ENCODE results near the gene NFIA. TPM values are rescaled to one million over a fixed set of nuclear protein-coding genes. Genes with fewer than 3 reads are reported as not detected.

The NFIA gene
- total RNA-seq, 2 donors from 2014 or later: 61.4 to 86.3 TPM

- H3K4me1 ChIP-seq (replicated peaks): no peaks in the 10 kb centered on the region
- WGBS: 86% methylated on average over 4 of the region's 4 CpGs
- H3K27me3 ChIP-seq (replicated peaks; ENCODE audit: insufficient read depth): no peaks in the 10 kb centered on the region
- DNase-seq (ENCODE audit: low spot score): no peak
- no peaks in the 10 kb centered on the region for H3K36me3 ChIP-seq
- no peak overlapping the region for H3K27ac ChIP-seq
- TF ChIP-seq, protein P1, sequence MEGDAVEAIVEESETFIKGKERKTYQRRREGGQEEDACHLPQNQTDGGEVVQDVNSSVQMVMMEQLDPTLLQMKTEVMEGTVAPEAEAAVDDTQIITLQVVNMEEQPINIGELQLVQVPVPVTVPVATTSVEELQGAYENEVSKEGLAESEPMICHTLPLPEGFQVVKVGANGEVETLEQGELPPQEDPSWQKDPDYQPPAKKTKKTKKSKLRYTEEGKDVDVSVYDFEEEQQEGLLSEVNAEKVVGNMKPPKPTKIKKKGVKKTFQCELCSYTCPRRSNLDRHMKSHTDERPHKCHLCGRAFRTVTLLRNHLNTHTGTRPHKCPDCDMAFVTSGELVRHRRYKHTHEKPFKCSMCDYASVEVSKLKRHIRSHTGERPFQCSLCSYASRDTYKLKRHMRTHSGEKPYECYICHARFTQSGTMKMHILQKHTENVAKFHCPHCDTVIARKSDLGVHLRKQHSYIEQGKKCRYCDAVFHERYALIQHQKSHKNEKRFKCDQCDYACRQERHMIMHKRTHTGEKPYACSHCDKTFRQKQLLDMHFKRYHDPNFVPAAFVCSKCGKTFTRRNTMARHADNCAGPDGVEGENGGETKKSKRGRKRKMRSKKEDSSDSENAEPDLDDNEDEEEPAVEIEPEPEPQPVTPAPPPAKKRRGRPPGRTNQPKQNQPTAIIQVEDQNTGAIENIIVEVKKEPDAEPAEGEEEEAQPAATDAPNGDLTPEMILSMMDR (IDR thresholded peaks at IDR 0.05): no peak
- TF ChIP-seq POLR2AphosphoS5 (IDR thresholded peaks at IDR 0.05) (no peak), POLR2A (IDR thresholded peaks at IDR 0.05) (no peak)
- no peaks in the 10 kb centered on the region for H3K9me3 ChIP-seq
- H3K4me3 ChIP-seq: no peak overlapping the region
- intact Hi-C loops (cut with DNase I): no loop called here
Measured at GRCh38 chr1:61480273-61480935, 398.0 kb downstream of the NFIA start.

- no peak overlapping the region for H3K4me3 ChIP-seq
- no peak overlapping the region for H3K27ac ChIP-seq
- no peaks in the 10 kb centered on the region for H3K27me3 ChIP-seq (replicated peaks; ENCODE audit: insufficient read depth)
- TF ChIP-seq POLR2A (IDR thresholded peaks at IDR 0.05): no peak
- TF ChIP-seq POLR2AphosphoS5 (IDR thresholded peaks at IDR 0.05): no peak
- TF ChIP-seq, protein P1 (IDR thresholded peaks at IDR 0.05): no peak
- H3K4me1 ChIP-seq (replicated peaks): no peaks in the 10 kb centered on the region
- no peaks in the 10 kb centered on the region for H3K9me3 ChIP-seq
- 31% methylated on average over 3 of the region's 3 CpGs for WGBS
- no peak for DNase-seq (ENCODE audit: low spot score)
- H3K36me3 ChIP-seq: no peaks in the 10 kb centered on the region
- intact Hi-C loops (cut with DNase I): no loop called here
Measured at GRCh38 chr1:61481315-61481715, 399.0 kb downstream of the NFIA start.

DNA sequence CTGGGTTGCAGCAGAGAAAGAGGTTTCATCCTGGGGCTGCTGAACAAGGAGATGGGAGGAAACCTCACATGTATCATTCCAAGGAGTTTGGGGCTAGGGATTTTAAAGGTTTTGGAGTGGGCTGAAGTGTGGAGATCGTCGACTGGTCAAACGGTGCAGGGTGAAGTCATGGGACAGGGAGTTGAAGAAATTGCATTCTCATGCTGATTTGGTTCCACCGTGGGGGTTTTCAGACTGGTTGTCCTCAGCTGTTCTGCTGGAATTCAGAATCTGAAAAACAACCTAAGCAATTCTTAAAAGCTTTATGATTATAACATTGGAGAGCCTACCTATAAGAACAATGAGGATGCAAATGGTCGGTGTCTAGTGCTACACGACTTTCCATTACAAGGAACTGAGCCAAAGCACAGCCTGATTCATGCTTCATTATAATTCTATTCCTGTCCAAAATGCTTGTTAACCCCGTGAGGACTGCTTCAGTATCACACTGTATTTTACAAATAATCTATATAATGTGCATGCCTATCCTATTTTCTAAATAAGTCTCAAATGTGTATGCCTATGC, 399.9 kb downstream of the NFIA start:
- TF ChIP-seq POLR2AphosphoS5 (IDR thresholded peaks at IDR 0.05): no peak
- TF ChIP-seq, protein P1 (IDR thresholded peaks at IDR 0.05): no peak
- no peak for TF ChIP-seq POLR2A (IDR thresholded peaks at IDR 0.05)
- H3K9me3 ChIP-seq: no peaks in the 10 kb centered on the region
- intact Hi-C loops (cut with DNase I): no loop called here
- H3K27me3 ChIP-seq (replicated peaks; ENCODE audit: insufficient read depth): no peaks in the 10 kb centered on the region
- no peak for DNase-seq (ENCODE audit: low spot score)
- no peak overlapping the region for H3K27ac ChIP-seq
- H3K4me1 ChIP-seq (replicated peaks): peaks cover 5% of the 10 kb centered on the region
- H3K4me3 ChIP-seq: no peak overlapping the region
- 59% methylated on average over 7 of the region's 7 CpGs for WGBS
- H3K36me3 ChIP-seq: no peaks in the 10 kb centered on the region

DNA sequence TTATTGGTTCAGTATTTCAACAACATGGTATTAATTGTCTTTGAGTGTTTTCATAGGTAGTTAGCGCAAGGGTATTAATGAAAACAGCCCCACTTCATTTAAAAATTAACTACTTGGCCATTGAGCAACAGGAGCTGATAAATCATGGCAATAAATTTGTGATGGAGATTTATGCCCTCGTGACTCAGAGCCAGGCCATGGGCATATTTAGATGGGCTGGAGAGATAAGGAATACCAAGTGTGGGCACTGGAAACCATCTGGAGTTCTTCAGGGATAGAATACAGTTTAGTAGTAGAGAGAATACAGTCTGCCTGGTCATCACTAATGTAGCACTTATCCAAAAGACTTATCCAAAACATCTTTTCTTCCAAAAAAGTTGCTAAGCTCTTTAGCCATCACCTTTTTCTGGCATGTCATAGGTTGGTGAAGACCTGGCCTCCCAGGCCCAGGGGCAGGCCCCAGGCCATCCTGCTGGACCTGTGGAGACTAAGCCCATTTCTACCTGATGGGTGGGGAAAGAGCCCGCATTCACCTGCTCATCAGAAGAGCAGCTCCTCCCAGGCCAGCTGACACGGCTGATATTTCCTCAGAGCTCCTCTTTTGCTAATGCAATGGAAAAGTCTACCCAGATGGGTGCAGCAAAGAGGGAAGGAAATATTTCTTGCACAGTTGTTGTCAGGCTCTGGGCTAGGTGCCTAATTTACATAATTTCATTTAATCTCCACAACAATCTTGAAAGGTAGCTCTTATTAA, 404.6 kb downstream of the NFIA start:
- WGBS: 54% methylated on average over 4 of the region's 4 CpGs
- TF ChIP-seq POLR2AphosphoS5 (IDR thresholded peaks at IDR 0.05) (no peak), POLR2A (IDR thresholded peaks at IDR 0.05) (no peak)
- TF ChIP-seq, protein P1 (IDR thresholded peaks at IDR 0.05): no peak

More for the DNA sequence above, 404.6 kb downstream of the NFIA start:
- Histone ChIP-seq H3K9me3 (no peaks in the 10 kb centered on the region), H3K36me3 (no peaks in the 10 kb centered on the region), H3K4me3 (no peak overlapping the region), H3K4me1 (replicated peaks) (peaks cover 5% of the 10 kb centered on the region), H3K27me3 (replicated peaks; ENCODE audit: insufficient read depth) (no peaks in the 10 kb centered on the region), H3K27ac (no peak overlapping the region)
- no peak for DNase-seq (ENCODE audit: low spot score)
- intact Hi-C loops (cut with DNase I): no loop called here

Data from prostate gland (tissue), 2 donors.